PFSK-1 (cell line): Measurements from ENCODE around the gene CWC27.

Experiments
- POLR2AphosphoS5 ChIP-seq: IDR thresholded peaks from 2 replicates; pipeline ENCODE4 v1.6.1; 2012; ENCODE audit warnings: low read depth, mild to moderate bottlenecking, control low read depth, low read length, moderate library complexity
- REST ChIP-seq, 2 experiments: IDR thresholded peaks; 2 replicates each; pipeline versions ENCODE4 v1.6.1 to v1.8.0; 2011 to 2012; ENCODE audit warnings: low read depth in 2 of 2, low read length in 2 of 2, control low read depth in 1 of 2, inconsistent platforms in 1 of 2, mild to moderate bottlenecking in 1 of 2, moderate library complexity in 1 of 2; ENCODE audit not compliant: insufficient read depth in 1 of 2
- SIN3A ChIP-seq: IDR thresholded peaks from 2 replicates; pipeline ENCODE4 v1.6.1; 2012; ENCODE audit warnings: mild to moderate bottlenecking, low read length, moderate library complexity, borderline replicate concordance; ENCODE audit not compliant: insufficient read depth
- TAF1 ChIP-seq: IDR thresholded peaks from 2 replicates; pipeline ENCODE4 v1.6.1; 2012; ENCODE audit warnings: low read length, control low read depth, borderline replicate concordance; ENCODE audit not compliant: insufficient read depth

GRCh38 chr5:64861281-64861680, 92.6 kb downstream of the CWC27 start:
- no peak for TF ChIP-seq TAF1
- TF ChIP-seq POLR2AphosphoS5, result no peak
- no peak for TF ChIP-seq REST (IDR thresholded peaks at IDR 0.05; ENCODE audit: insufficient read depth in 1 of 2, low read depth in 2 of 2, low read length in 2 of 2)
- TF ChIP-seq SIN3A, result no peak
